ENCODE results near the gene SARS1.
A peak's percentile ranks its signal among the peaks of the same experiment; 100 is the strongest.

The SARS1 gene

DNA sequence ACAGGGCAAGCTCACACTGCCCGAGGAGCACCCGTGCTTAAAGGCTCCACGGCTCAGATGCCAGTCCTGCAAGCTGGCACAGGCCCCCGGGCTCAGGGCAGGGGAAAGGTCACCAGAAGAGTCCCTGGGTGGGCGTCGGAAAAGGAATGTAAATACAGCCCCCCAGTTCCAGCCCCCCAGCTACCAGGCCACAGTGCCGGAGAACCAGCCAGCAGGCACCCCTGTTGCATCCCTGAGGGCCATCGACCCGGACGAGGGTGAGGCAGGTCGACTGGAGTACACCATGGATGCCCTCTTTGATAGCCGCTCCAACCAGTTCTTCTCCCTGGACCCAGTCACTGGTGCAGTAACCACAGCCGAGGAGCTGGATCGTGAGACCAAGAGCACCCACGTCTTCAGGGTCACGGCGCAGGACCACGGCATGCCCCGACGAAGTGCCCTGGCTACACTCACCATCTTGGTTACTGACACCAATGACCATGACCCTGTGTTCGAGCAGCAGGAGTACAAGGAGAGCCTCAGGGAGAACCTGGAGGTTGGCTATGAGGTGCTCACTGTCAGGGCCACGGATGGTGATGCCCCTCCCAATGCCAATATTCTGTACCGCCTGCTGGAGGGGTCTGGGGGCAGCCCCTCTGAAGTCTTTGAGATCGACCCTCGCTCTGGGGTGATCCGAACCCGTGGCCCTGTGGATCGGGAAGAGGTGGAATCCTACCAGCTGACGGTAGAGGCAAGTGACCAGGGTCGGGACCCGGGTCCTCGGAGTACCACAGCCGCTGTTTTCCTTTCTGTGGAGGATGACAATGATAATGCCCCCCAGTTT lies 36.9 kb downstream of the SARS1 start:
- TF ChIP-seq, protein P1, sequence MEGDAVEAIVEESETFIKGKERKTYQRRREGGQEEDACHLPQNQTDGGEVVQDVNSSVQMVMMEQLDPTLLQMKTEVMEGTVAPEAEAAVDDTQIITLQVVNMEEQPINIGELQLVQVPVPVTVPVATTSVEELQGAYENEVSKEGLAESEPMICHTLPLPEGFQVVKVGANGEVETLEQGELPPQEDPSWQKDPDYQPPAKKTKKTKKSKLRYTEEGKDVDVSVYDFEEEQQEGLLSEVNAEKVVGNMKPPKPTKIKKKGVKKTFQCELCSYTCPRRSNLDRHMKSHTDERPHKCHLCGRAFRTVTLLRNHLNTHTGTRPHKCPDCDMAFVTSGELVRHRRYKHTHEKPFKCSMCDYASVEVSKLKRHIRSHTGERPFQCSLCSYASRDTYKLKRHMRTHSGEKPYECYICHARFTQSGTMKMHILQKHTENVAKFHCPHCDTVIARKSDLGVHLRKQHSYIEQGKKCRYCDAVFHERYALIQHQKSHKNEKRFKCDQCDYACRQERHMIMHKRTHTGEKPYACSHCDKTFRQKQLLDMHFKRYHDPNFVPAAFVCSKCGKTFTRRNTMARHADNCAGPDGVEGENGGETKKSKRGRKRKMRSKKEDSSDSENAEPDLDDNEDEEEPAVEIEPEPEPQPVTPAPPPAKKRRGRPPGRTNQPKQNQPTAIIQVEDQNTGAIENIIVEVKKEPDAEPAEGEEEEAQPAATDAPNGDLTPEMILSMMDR (IDR thresholded peaks at IDR 0.05; ENCODE audit: borderline replicate concordance, extremely low read depth, low read length, poor library complexity, severe bottlenecking): no peak
- no peak for TF ChIP-seq EZH2 (IDR thresholded peaks at IDR 0.05; ENCODE audit: borderline replicate concordance, low read depth, low read length, severe bottlenecking)
- Histone ChIP-seq H3K4me2 (ENCODE audit: insufficient read depth, low read length) (peak overlapping the region; percentile 76), H3K9me3 (ENCODE audit: insufficient read depth, low read length, severe bottlenecking) (no peaks in the 10 kb centered on the region), H2AFZ (ENCODE audit: low read depth, low read length) (no peak overlapping the region), H3K9ac (ENCODE audit: low read depth, low read length) (peak overlapping the region; percentile 60; the same call in 1 of the 2 replicates), H3K4me1 (ENCODE audit: insufficient read depth, low read length) (peaks cover 20% of the 10 kb centered on the region), H3K27me3 (ENCODE audit: insufficient read depth, low read length, poor library complexity) (peaks cover 2% of the 10 kb centered on the region), H3K4me3 (ENCODE audit: low read depth in 1 of 2, low read length in 2 of 2) (peak overlapping the region in 1 of 2 experiments; percentile 62; a peak in 2 of 4 replicates), H4K20me1 (ENCODE audit: insufficient read depth, low read length) (peaks cover 13% of the 10 kb centered on the region; the same call in 1 of the 2 replicates), H3K36me3 (ENCODE audit: insufficient read depth, low read length) (no peaks in the 10 kb centered on the region), H3K27ac (ENCODE audit: low read length) (no peak overlapping the region), H3K79me2 (ENCODE audit: insufficient read depth, low read length) (no peaks in the 10 kb centered on the region)
- DNase-seq (no peak), ATAC-seq (ENCODE audit: insufficient read depth, low read depth) (no peak)

DNA sequence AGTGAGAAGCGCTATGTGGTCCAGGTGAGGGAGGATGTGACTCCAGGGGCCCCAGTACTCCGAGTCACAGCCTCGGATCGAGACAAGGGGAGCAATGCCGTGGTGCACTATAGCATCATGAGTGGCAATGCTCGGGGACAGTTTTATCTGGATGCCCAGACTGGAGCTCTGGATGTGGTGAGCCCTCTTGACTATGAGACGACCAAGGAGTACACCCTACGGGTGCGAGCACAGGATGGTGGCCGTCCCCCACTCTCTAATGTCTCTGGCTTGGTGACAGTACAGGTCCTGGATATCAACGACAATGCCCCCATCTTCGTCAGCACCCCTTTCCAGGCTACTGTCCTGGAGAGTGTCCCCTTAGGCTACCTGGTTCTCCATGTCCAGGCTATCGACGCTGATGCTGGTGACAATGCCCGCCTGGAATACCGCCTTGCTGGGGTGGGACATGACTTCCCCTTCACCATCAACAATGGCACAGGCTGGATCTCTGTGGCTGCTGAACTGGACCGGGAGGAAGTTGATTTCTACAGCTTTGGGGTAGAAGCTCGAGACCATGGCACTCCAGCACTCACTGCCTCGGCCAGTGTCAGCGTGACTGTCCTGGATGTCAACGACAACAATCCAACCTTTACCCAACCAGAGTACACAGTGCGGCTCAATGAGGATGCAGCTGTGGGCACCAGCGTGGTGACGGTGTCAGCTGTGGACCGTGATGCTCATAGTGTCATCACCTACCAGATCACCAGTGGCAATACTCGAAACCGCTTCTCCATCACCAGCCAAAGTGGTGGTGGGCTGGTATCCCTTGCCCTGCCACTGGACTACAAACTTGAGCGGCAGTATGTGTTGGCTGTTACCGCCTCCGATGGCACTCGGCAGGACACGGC lies 37.8 kb downstream of the SARS1 start:
- Histone ChIP-seq H3K9ac (ENCODE audit: low read depth, low read length) (no peak overlapping the region), H4K20me1 (ENCODE audit: insufficient read depth, low read length) (peaks cover 13% of the 10 kb centered on the region; the same call in 1 of the 2 replicates), H3K9me3 (ENCODE audit: insufficient read depth, low read length, severe bottlenecking) (no peaks in the 10 kb centered on the region), H3K79me2 (ENCODE audit: insufficient read depth, low read length) (no peaks in the 10 kb centered on the region), H3K4me2 (ENCODE audit: insufficient read depth, low read length) (no peak overlapping the region), H3K4me1 (ENCODE audit: insufficient read depth, low read length) (peaks cover 20% of the 10 kb centered on the region), H2AFZ (ENCODE audit: low read depth, low read length) (no peak overlapping the region), H3K27me3 (ENCODE audit: insufficient read depth, low read length, poor library complexity) (peaks cover 2% of the 10 kb centered on the region), H3K27ac (ENCODE audit: low read length) (no peak overlapping the region), H3K4me3 (ENCODE audit: low read depth in 1 of 2, low read length in 2 of 2) (no peak overlapping the region), H3K36me3 (ENCODE audit: insufficient read depth, low read length) (no peaks in the 10 kb centered on the region)
- TF ChIP-seq, protein P1 (IDR thresholded peaks at IDR 0.05; ENCODE audit: borderline replicate concordance, extremely low read depth, low read length, poor library complexity, severe bottlenecking): no peak
- no peak for TF ChIP-seq EZH2 (IDR thresholded peaks at IDR 0.05; ENCODE audit: borderline replicate concordance, low read depth, low read length, severe bottlenecking)
- ATAC-seq (ENCODE audit: insufficient read depth, low read depth) (no peak), DNase-seq (no peak)

DNA sequence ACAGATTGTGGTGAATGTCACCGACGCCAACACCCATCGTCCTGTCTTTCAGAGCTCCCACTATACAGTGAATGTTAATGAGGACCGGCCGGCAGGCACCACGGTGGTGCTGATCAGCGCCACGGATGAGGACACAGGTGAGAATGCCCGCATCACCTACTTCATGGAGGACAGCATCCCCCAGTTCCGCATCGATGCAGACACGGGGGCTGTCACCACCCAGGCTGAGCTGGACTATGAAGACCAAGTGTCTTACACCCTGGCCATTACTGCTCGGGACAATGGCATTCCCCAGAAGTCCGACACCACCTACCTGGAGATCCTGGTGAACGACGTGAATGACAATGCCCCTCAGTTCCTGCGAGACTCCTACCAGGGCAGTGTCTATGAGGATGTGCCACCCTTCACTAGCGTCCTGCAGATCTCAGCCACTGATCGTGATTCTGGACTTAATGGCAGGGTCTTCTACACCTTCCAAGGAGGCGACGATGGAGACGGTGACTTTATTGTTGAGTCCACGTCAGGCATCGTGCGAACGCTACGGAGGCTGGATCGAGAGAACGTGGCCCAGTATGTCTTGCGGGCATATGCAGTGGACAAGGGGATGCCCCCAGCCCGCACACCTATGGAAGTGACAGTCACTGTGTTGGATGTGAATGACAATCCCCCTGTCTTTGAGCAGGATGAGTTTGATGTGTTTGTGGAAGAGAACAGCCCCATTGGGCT lies 38.6 kb downstream of the SARS1 start:
- Histone ChIP-seq H3K27me3 (ENCODE audit: insufficient read depth, low read length, poor library complexity) (peaks cover 2% of the 10 kb centered on the region), H3K4me1 (ENCODE audit: insufficient read depth, low read length) (peaks cover 20% of the 10 kb centered on the region), H3K4me2 (ENCODE audit: insufficient read depth, low read length) (no peak overlapping the region), H3K9ac (ENCODE audit: low read depth, low read length) (no peak overlapping the region), H3K79me2 (ENCODE audit: insufficient read depth, low read length) (no peaks in the 10 kb centered on the region), H3K9me3 (ENCODE audit: insufficient read depth, low read length, severe bottlenecking) (no peaks in the 10 kb centered on the region), H3K27ac (ENCODE audit: low read length) (no peak overlapping the region), H3K4me3 (ENCODE audit: low read depth in 1 of 2, low read length in 2 of 2) (no peak overlapping the region), H2AFZ (ENCODE audit: low read depth, low read length) (no peak overlapping the region), H4K20me1 (ENCODE audit: insufficient read depth, low read length) (peaks cover 13% of the 10 kb centered on the region; the same call in 1 of the 2 replicates), H3K36me3 (ENCODE audit: insufficient read depth, low read length) (no peaks in the 10 kb centered on the region)
- DNase-seq (no peak), ATAC-seq (ENCODE audit: insufficient read depth, low read depth) (no peak)
- TF ChIP-seq, protein P1 (IDR thresholded peaks at IDR 0.05; ENCODE audit: borderline replicate concordance, extremely low read depth, low read length, poor library complexity, severe bottlenecking): no peak
- TF ChIP-seq EZH2 (IDR thresholded peaks at IDR 0.05; ENCODE audit: borderline replicate concordance, low read depth, low read length, severe bottlenecking): no peak

Data from DND-41 (cell line).